ENCODE measurements around the gene SOBP.

SOBP gene

GRCh38 chr6:107691062-107691751 lies 201.3 kb downstream of the SOBP start:
- TF ChIP-seq POU6F1 (CRISPR knock-in tag; IDR thresholded peaks at IDR 0.05; ENCODE audit: borderline replicate concordance, low read depth) (no peak), PPARA (CRISPR knock-in tag; IDR thresholded peaks at IDR 0.05; ENCODE audit: borderline replicate concordance) (no peak), TSHZ2 (CRISPR knock-in tag; IDR thresholded peaks at IDR 0.05) (no peak), ISL1 (CRISPR knock-in tag; IDR thresholded peaks at IDR 0.05) (no peak), CREB5 (CRISPR knock-in tag; IDR thresholded peaks at IDR 0.05; ENCODE audit: low read depth) (no peak), GLIS3 (CRISPR knock-in tag; IDR thresholded peaks at IDR 0.05) (no peak), TOX (CRISPR knock-in tag; IDR thresholded peaks at IDR 0.05; ENCODE audit: borderline replicate concordance) (no peak), ZC3H10 (CRISPR knock-in tag; IDR thresholded peaks at IDR 0.05) (no peak), ZFP3 (CRISPR knock-in tag; IDR thresholded peaks at IDR 0.05) (no peak), ARNTL (CRISPR knock-in tag; IDR thresholded peaks at IDR 0.05; ENCODE audit: borderline replicate concordance, low read depth) (no peak), ZNF70 (CRISPR knock-in tag; IDR thresholded peaks at IDR 0.05) (no peak), CSDC2 (CRISPR knock-in tag; IDR thresholded peaks at IDR 0.05) (no peak)
- no peak for ATAC-seq

GRCh38 chr6:107692351-107692750 lies 202.4 kb downstream of the SOBP start:
- TF ChIP-seq ISL1 (CRISPR knock-in tag; IDR thresholded peaks at IDR 0.05) (no peak), ZFP3 (CRISPR knock-in tag; IDR thresholded peaks at IDR 0.05) (no peak), ZC3H10 (CRISPR knock-in tag; IDR thresholded peaks at IDR 0.05) (no peak), ZNF565 (CRISPR knock-in tag; conservative IDR thresholded peaks at IDR 0.05; ENCODE audit: low read depth) (no peak), SNAI2 (CRISPR knock-in tag; IDR thresholded peaks at IDR 0.05) (no peak), ZFP30 (CRISPR knock-in tag; IDR thresholded peaks at IDR 0.05) (no peak), POU6F1 (CRISPR knock-in tag; IDR thresholded peaks at IDR 0.05; ENCODE audit: borderline replicate concordance, low read depth) (no peak), TSHZ2 (CRISPR knock-in tag; IDR thresholded peaks at IDR 0.05) (no peak), PPARA (CRISPR knock-in tag; IDR thresholded peaks at IDR 0.05; ENCODE audit: borderline replicate concordance) (no peak), CREB5 (CRISPR knock-in tag; IDR thresholded peaks at IDR 0.05; ENCODE audit: low read depth) (no peak), TCF4 (CRISPR knock-in tag; IDR thresholded peaks at IDR 0.05; ENCODE audit: borderline replicate concordance) (no peak), ARNTL (CRISPR knock-in tag; IDR thresholded peaks at IDR 0.05; ENCODE audit: borderline replicate concordance, low read depth) (no peak), PATZ1 (CRISPR knock-in tag; IDR thresholded peaks at IDR 0.05; ENCODE audit: borderline replicate concordance) (no peak), ZNF8 (CRISPR knock-in tag; IDR thresholded peaks at IDR 0.05) (no peak), CSRNP3 (CRISPR knock-in tag; IDR thresholded peaks at IDR 0.05) (no peak), TOX (CRISPR knock-in tag; IDR thresholded peaks at IDR 0.05; ENCODE audit: borderline replicate concordance) (no peak), ESRRG (CRISPR knock-in tag; IDR thresholded peaks at IDR 0.05) (no peak), CSDC2 (CRISPR knock-in tag; IDR thresholded peaks at IDR 0.05) (no peak)
- no peak for ATAC-seq

Measured in SK-N-SH treated with all-trans-retinoic acid at 6 μM for 48 hours (cell line).